ENCODE results near the gene CTTN. TPM values are rescaled to one million over a fixed set of nuclear protein-coding genes. Genes with fewer than 3 reads are reported as not detected.

Gene CTTN
- total RNA-seq, 4 donors from 2014 or later: 261 to 536 (median 402) TPM

DNA sequence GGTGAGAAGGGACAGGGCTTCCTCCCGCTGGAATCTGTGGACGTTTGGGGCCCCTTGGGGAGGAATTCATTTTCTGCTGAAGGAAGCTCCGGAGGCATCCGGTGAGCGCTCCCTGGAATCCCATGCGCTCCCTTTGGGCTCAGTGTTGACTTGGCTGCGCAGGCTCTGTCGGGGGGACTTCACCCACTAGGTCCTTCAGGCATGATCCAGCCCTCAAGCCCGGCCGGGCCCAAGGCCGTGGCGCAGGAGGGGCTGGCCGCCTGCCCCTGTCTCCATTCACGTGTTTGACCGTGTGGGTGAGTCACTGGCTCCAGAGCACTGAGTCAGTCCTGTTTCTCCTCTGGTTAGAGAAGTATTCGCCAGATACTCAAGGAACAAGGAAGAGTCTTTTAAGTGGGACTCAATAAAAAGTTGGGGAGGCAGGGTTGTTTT is 1.4 kb downstream of the CTTN start:
- TF ChIP-seq CTCF (IDR thresholded peaks at IDR 0.05) (no peak), POLR2A (IDR thresholded peaks at IDR 0.05) (peak in 1 of 2 donors; percentile 30)
- Histone ChIP-seq H3K36me3 (no peaks in the 10 kb centered on the region), H3K4me1 (peaks cover 0 to 25% (median 17%) of the 10 kb centered on the region in 4 donors), H3K27me3 (no peaks in the 10 kb centered on the region), H3K4me3 (peak overlapping the region; percentile 58 to 96 (median 74)), H3K9me3 (no peaks in the 10 kb centered on the region), H3K27ac (peak overlapping the region; percentile 46 to 94 (median 84))
- DNase-seq: peak; percentile 25 to 87 (median 82)

DNA sequence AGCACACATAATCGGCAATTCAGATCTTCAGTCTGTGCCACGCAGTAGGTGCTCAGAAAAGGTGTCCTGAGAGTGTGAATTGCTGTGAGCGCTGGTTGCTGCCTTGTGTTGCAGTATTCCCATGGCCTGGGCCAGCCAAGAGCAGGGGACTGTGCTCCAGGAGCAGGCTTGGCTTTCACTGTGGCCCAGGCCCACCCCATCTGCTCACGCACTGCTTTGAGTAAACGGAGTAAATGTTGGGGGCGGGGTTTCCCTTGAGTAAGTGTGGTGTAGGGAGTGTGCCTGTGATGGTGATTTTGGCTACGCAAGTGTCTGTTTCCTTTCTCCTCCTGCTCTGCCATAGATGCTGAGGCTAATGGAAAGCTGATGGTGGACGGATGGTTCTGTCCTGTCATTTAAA is 2.3 kb downstream of the CTTN start:
- Histone ChIP-seq H3K4me1 (peaks cover 0 to 25% (median 17%) of the 10 kb centered on the region in 4 donors), H3K27ac (peak overlapping the region in 1 of 4 donors; percentile 94), H3K27me3 (no peaks in the 10 kb centered on the region), H3K4me3 (no peak overlapping the region), H3K36me3 (peaks cover 0 to 7% (median 0%) of the 10 kb centered on the region in 3 donors), H3K9me3 (no peaks in the 10 kb centered on the region)
- TF ChIP-seq CTCF (IDR thresholded peaks at IDR 0.05) (no peak), POLR2A (IDR thresholded peaks at IDR 0.05) (no peak)
- DNase-seq: no peak

DNA sequence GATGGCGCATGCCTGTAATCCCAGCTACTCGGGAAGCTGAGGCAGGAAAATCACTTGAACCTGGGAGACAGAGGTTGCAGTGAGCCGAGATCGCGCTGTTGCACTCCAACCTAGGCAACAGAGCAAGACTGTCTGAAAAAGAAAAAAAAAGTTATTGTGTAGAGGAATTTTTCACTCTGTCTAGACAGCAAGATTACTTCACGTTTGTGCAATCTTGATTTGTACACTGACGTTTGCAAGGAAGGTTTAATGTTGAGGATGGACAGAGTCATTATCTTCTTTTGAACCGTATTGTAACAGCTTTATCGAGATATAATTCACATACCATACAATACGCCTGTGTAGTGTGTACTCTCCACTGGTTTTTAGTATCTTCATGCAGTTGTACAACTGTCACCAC is 3.7 kb downstream of the CTTN start:
- H3K4me1 ChIP-seq: peaks cover 0 to 25% (median 16%) of the 10 kb centered on the region in 4 donors
- H3K27me3 ChIP-seq: no peaks in the 10 kb centered on the region
- H3K36me3 ChIP-seq: peaks cover 0 to 19% (median 0%) of the 10 kb centered on the region in 3 donors
- no peaks in the 10 kb centered on the region for H3K9me3 ChIP-seq
- no peak overlapping the region for H3K4me3 ChIP-seq
- H3K27ac ChIP-seq: no peak overlapping the region
- TF ChIP-seq CTCF (IDR thresholded peaks at IDR 0.05): no peak
- TF ChIP-seq POLR2A (IDR thresholded peaks at IDR 0.05): no peak
- no peak for DNase-seq

DNA sequence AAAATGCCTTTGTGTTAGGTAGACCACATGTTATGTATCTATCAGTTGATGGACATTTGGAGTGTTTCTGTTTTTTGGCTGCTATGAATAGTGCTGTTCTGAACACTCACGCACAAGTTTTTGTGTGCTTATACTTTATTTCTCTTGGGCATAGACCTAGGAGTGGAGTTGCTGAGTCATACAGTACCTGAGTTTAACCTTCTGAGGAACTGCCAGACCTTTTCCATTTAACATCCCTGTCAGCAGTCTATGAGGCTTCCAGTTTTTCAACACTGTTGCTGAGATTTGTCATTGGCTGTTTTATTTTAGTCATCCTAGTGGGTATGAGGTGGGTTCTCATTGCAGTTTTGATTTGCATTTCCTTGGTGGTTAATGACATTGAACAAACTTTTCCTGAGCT is 4.4 kb downstream of the CTTN start:
- no peaks in the 10 kb centered on the region for H3K9me3 ChIP-seq
- no peaks in the 10 kb centered on the region for H3K27me3 ChIP-seq
- H3K4me3 ChIP-seq: no peak overlapping the region
- peaks cover 0 to 18% (median 10%) of the 10 kb centered on the region in 4 donors for H3K4me1 ChIP-seq
- TF ChIP-seq POLR2A (IDR thresholded peaks at IDR 0.05): no peak
- no peak for TF ChIP-seq CTCF (IDR thresholded peaks at IDR 0.05)
- H3K36me3 ChIP-seq: peaks cover 0 to 26% (median 0%) of the 10 kb centered on the region in 3 donors
- H3K27ac ChIP-seq: no peak overlapping the region
- no peak for DNase-seq

- Histone ChIP-seq H3K27me3 (no peaks in the 10 kb centered on the region), H3K36me3 (peaks cover 0 to 42% (median 0%) of the 10 kb centered on the region in 3 donors), H3K4me3 (no peak overlapping the region), H3K27ac (no peak overlapping the region), H3K9me3 (no peaks in the 10 kb centered on the region), H3K4me1 (peaks cover 0 to 10% (median 2%) of the 10 kb centered on the region in 4 donors)
- TF ChIP-seq POLR2A (IDR thresholded peaks at IDR 0.05): no peak
- no peak for TF ChIP-seq CTCF (IDR thresholded peaks at IDR 0.05)
- no peak for DNase-seq
Measured at GRCh38 chr11:70404244-70404643, 5.9 kb downstream of the CTTN start.

Measured in Peyer's patch (tissue), 4 donors.